Hindlimb muscle (tissue), 1 donor: ENCODE results near the gene SHC2. TPM values are rescaled to one million over a fixed set of nuclear protein-coding genes. Genes with fewer than 3 reads are reported as not detected.

ENCODE experiments used
- DNase-seq: peaks from one replicate; pipeline ENCODE4 v3.0.0-alpha.2; 2013
- polyA plus RNA-seq: library from polyadenylated mRNA; unstranded; fragments of 120-200 nt; gene quantifications from one replicate; pipeline ENCODE4 v1.2.1, GENCODE V29; 2013; ENCODE audit not compliant: insufficient read length

The SHC2 gene
- 39.7 TPM for polyA plus RNA-seq

- DNase-seq: peak; percentile 80
Observed at GRCh38 chr19:460877-461720, at the start of gene SHC2. TSS of gene SHC2 (minus strand) at chr19:461033. CDS start at chr19:460996, 37 bp downstream.

GRCh38 chr19:508204-509150 is 47.6 kb upstream of the SHC2 start:
- DNase-seq: no peak

GRCh38 chr19:507286-508203 is 46.7 kb upstream of the SHC2 start, which contains the start of gene TPGS1:
TSS of gene TPGS1 (plus strand) at chr19:507497. CDS start at chr19:507507, 10 bp downstream.
- DNase-seq: peak; percentile 85

- peak; percentile 100 for DNase-seq
Observed at GRCh38 chr19:506404-507285, 45.8 kb upstream of the SHC2 start.

GRCh38 chr19:504616-505015 is 43.8 kb upstream of the SHC2 start:
- no peak for DNase-seq

GRCh38 chr19:501646-502045 is 40.8 kb upstream of the SHC2 start:
- DNase-seq: no peak

GRCh38 chr19:498977-499623 is 38.3 kb upstream of the SHC2 start:
- DNase-seq: no peak

- DNase-seq: no peak
Observed at GRCh38 chr19:498511-498891, 37.7 kb upstream of the SHC2 start.

- no peak for DNase-seq
Observed at GRCh38 chr19:497869-498510, 37.2 kb upstream of the SHC2 start.

GRCh38 chr19:497491-497868 is 36.6 kb upstream of the SHC2 start:
- no peak for DNase-seq

- no peak for DNase-seq
Observed at GRCh38 chr19:496986-497385, 36.2 kb upstream of the SHC2 start.

- no peak for DNase-seq
Observed at GRCh38 chr19:496112-496665, 35.4 kb upstream of the SHC2 start, which contains the start of gene MADCAM1. TSS of gene MADCAM1 (plus strand) at chr19:496486. CDS start at chr19:496500, 14 bp downstream.

- no peak for DNase-seq
Observed at GRCh38 chr19:495402-496111, 34.7 kb upstream of the SHC2 start.

GRCh38 chr19:495081-495401 is 34.2 kb upstream of the SHC2 start:
- DNase-seq: no peak

GRCh38 chr19:494171-495080 is 33.6 kb upstream of the SHC2 start:
- no peak for DNase-seq

GRCh38 chr19:493391-494170 is 32.7 kb upstream of the SHC2 start:
- DNase-seq: no peak

- DNase-seq: no peak
Observed at GRCh38 chr19:492091-492531, 31.3 kb upstream of the SHC2 start.
